Mesenteric fat pad (tissue), 1 donor: Measurements from ENCODE around the gene PKP3. TPM values are rescaled to one million over a fixed set of nuclear protein-coding genes. Genes with fewer than 3 reads are reported as not detected.
A peak's percentile ranks its signal among the peaks of the same experiment; 100 is the strongest.

Source experiments
- DNase-seq: peaks from one replicate; pipeline ENCODE4 v3.0.0-alpha.2; 2020; ENCODE audit warnings: low spot score
- total RNA-seq: library from RNA; stranded (reverse); fragmentation: NEBNext Ultra II Directional; extraction: Animal tissue kit (Norgen Biotek cat#: 25700); gene quantifications from one replicate; pipeline ENCODE4 v1.2.1, GENCODE V29; 2021
- donor health status: DM: yes; HTN: yes; CAD: no.

Gene PKP3
- total RNA-seq, 1 donor from 2014 or later: 1.2 TPM

DNA sequence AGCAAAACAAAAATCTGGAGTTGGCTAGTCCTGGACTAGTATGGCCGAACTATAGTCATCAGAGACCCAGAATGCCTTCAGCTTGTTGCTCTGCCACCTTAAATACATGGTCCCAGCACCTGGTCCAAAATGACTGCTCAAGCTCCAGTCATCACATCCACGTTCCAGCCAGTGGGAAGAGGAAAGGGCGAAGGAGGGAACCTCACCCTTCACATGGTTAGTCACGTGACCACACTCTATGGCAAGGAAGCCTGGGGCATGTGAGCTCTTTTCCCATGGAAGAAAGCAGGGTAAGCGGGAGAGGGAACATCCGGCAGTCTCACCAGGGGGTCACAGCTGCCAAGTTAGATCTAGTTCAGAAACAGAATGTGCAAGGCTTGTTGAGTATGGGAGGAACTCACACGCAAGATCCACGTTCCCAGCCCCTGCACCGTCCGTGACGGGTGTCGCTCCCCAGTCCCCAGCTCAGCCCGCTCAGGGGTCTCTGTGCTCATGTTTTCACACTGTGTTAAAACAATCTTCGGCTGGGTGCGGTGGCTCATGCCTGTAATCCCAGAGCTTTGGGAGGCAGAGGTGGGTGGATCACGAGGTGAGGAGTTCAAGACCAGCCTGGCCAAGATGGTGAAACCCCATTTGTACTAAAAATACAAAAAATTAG, 49.7 kb downstream of the PKP3 start:
- no peak for DNase-seq

DNA sequence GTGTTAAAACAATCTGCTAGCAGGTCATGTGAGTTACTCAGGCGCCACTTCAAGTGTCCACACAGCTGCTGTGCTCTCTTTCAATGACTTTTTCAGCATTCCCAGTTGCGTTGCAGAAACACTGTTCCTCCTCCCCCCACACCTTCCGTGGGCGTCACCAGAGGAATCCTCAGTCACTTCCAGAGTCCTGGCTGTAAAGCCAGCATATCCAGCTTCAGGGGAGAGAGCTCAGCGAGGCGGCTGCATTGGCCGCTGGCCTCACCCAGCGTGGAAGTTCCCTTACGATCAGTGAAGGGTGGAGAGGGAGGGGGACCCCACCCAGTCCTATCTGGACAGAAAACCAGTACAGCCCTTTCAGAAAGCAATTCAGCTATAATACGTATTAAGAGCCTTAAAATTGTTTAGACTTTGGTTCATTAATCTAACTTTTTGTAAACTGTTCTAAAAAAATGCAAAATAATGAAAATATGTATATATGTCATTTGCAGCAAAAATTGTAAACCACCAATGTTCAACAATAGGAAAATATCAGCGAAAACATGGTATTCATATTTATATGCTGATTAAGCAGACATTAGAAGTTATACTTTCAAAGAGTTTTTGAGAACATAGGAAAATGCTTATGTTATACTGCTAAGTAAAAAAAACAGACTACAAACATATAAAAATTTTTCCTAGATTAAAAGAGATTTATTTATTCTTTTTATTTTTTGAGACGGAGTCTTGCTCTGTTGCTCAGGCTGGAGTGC, 50.6 kb downstream of the PKP3 start:
- no peak for DNase-seq

DNA sequence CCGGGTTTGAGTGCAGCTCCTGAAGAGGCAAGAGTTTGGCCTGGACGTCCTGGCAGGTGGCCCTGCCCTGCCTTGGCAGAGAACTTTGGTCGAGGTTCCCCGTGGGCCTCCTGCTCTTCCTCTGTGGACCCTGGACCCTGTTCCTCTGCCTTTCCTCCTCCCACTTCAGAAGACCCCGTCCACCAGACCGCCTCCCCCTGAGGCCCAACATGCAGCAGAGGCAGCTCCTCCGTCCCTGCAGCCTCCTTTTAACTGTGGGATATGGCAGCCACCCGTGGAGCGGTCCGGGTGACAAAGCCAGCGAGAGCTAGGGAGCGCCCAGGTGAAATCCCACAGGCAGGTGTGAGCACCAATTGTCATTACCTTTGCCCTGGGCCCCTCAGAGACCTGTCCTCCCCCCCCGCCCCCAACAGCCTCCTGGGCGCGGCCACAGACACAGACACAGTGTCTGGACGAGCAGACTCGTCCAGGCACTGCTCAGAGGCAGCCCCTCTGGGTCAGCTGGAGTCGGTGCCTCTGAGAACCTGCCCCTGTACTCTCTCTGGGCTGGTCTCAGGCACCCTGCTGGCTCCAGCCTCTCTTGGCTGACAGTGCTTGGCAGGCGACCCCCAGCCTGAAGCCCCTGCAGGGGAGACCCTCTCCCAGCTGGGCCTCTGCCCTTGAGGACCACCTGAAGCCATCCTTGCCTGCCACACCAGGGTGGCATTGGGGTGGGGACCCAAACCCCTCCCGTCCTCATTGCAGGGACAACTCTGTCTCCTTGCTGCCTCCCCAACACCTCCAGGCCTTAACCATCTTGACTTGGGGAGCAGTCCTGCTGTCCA, 52.0 kb downstream of the PKP3 start:
- no peak for DNase-seq

DNA sequence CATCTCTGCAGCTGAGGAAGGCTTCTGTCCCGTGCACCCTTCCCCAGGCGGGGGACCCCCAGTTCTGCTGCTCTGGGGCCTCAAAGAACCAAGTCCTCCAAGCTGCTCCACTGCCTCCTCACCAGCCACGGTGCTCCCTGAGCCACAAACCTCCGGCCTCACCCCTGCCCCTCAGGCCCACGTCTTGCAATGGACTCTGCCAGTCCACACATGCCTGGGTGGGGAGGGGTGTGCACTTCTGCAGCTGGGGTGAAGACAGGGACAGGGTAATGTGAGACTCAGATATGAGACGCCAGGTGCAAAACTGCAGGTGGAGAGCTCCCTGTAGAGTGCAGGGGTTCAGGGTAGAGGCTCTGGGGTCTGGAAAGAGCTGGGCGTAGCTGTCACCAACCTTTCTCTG, 52.9 kb downstream of the PKP3 start:
- no peak for DNase-seq

DNA sequence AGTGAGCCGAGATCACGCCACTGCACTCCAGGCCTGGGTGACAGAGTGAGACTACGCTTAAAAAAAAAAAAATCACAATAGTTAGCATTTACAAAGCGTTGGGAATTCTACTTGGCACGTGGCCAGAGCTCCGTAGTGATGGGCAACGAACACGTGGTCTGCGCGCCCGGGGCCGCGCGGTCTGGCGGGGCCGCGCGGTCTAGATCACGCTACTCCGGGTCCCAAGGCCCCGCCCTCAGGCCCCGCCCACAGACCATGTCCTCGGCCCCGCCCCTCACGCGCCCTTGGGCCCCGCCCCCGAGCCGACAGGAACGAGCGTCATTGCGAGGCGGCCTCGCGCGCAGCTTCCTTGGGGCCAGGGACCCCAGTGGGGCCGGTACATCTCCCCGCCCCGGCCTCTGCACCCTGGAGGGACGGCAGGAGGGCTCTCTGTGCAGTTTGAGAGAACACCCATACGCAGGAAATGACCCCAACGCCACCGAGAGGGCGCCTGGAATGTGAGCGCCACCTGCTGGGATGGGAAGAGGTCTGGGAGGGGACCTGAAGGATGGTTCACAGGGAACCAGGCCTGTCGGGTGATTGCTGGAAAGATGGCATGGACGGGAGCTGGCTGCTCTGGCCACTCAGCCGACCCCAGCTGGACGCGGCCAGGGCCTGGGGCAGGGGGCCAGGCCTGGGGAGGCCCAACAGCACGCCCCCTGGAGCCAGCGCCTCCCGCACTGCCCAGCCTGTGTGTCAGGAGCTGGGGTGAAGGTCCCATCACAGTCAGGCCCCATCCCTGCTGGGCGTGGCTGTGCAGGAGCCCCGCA, 54.1 kb downstream of the PKP3 start:
- DNase-seq: peak; percentile 99

DNA sequence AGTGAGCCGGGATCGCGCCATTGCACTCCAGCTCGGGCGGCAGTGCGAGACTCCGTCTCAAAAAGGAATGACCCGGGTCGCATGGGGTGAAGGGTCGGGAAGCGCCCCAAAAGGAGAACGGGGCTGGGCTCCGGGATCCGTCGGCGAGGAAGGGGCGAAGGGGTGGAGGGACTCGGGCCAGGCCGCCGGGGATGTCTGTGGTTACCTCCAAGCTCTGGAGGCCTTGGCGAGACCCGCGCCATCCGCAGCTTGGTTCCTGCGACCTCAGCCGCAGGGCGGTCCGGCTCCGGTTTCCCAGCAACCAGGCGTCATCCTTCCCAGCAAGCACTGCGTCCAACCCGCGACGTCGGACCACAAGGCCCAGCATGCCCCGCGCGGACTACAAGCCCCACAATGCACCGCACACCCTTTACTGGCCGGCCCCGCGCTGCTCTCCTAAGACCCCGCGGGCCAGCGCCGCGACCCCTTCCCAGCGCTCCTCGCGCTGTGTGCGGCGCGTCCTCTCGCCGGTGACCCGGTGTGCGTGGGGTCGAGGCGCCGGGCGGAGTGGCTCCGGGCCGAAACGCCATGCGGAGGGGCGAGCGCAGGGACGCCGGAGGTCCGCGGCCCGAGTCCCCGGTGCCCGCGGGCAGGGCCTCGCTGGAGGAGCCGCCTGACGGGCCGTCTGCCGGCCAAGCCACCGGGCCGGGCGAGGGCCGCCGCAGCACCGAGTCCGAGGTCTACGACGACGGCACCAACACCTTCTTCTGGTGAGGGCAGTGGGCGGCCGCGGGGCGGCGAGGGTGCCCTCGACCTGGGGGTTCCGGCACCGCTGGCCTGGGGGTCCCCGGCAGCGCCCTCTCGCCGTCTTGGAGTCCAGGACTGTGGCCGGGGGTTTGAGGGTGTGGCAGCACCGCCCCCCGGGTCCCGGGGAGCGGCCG, 56.1 kb downstream of the PKP3 start, which contains the start of gene PTDSS2:
TSS of gene PTDSS2 (plus strand) at position 391 of the 920 bp plus-strand sequence. CDS start at position 568, 177 bp downstream.
- peak; percentile 99 for DNase-seq

DNA sequence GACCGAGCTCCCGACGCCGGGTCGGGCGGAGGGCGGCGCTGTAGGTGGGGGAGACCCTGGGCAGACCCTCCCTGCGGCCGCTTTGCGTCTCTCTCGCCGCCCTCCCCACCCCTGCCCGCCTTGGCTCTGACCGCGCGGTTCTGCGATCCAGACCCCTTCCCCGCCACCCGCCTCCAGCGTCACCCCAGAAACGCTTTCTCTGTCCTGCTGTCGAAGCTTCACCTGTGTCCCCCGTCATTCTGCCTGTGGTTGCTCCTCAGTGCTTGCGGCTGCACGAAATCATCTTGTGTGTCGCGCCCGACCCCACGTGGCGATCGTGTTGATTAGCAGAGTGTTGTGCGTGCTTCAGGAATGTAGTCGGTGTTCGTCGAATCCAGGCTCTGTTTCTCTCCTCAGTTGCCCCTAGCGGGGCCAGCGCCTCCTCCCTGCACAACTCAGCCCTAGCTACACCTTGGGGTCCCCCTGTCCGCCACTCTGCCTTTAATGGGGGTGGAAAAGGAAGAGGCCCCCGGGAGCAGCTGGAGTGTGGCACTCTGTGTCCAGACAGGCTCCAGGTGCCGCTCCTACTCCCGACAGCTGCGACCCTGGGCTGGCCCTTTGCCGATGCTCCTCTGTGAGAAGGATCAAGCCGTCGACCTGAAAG, 56.9 kb downstream of the PKP3 start:
- no peak for DNase-seq

DNA sequence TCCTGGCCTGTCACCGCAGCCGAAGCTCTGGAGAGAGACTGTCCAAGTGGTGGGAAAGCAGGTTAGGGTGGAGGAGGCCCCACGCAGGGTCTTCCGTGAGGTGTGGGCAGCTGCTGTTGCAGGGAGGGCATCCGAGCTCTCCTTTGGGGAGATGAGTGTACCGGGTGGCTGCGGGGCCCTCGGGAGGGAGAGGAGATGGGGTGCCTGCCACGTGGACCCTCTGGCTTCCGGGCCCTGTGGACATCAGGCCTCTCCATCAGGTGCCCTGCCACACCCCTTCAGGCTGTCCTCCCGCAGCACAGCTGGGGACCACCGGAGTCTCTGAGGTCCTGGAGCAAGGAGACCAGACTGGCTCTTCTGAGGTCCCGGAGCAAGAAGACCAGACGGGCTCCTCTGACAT, 57.7 kb downstream of the PKP3 start:
- DNase-seq: no peak

DNA sequence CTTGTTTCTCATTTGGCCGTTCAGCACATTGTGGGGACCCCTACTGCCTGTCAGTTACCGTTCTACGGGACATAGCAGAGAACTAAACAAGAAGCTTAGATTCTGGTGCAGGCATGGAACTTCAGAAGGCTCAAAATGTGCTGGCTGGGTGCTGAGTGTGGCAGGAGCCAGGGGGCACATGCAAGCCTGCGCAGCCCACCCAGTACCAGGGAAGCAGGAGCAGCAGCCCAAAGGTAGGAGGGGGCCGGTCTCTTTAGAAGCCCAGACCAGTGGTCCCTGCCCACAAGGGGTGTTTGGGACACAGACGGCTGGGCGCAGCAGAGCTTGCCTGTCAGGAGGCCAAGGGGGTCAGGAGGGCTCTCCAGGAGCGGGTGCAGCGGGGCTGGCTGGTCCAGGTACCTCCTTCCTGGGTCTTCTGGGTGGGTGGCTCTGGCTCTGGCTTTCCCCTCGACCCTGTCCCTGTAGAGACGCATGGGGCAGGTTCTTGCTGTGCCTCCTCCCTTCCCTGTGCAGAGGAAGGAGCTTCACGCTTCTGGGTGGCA, 58.3 kb downstream of the PKP3 start:
- DNase-seq: no peak

DNA sequence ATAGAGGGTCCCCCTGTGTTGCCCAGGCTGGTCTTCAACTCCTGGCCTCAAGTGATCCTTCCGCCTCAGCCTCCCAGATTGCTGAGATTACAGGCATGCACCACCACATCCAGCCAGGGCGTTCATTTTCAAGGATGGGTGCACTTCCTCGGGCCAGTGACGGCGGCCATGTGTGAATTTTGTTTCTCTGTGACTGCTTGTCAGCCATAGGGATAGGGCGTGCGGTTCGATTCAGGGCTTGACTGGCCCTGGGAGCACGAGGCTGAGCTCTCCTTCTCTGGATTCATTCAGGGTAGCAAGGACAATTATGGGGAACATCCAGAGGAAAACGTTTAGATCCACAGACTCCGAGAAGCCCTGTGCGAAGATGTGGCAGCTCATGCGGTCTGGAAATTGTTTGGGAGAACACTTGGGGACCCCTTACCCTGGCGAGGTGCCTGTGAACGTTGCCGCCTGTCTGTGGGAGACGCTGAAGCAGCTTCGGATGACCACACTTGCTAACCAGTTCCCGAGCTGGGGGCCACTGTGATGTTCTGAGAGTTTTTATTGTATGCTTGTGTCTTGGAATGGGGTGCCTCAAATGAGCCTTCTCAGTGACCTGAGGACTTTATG, 59.0 kb downstream of the PKP3 start:
- no peak for DNase-seq

DNA sequence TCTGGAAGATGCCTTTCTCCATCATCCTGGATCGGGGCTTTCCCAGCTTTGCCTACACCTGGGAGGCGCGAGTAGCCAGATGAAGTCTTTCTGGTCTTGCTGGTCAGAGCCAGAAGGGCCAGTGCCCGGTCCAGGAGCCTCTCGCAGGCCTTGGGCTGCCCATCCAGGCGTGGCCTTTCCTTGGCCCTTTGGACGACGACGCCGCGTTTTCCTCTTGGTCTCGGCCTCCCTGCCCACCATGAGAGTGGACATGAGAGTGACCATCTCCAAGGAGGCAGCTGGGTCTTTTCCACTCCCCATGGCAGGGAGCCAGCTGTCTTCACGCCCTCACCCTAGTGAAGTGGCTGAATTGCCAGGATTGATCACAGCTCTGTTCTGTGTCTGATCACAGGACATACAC, 59.6 kb downstream of the PKP3 start:
- DNase-seq: no peak

DNA sequence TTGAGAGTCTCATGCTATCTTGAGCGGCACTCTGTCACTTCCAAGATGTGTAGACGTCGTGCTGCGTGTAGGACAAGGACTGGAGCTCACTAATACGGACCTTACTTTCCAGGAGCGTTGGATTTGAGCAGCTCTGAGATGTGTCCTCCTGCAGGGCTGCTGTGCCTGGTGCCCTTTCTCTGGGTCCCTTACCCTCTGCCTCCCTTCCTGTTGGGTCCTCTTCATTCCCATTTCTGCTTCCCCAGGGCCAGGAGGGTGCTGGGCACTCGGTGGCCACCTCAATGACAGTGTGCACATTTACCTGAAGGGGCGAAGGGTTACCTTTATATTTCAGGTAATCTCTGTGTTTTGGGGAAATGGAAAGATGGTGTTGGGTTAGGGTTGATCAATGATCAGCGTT, 60.0 kb downstream of the PKP3 start:
- DNase-seq: no peak

Other genes starting within 250 kb of the PKP3 start
- gene SCGB1C1, start 201.1 kb upstream of the PKP3 start, total RNA-seq: not detected
- gene BET1L, start 186.8 kb upstream of the PKP3 start, total RNA-seq: 53.4 TPM
- gene RIC8A, start 186.5 kb upstream of the PKP3 start, total RNA-seq: 107 TPM
- gene SIRT3, start 157.9 kb upstream of the PKP3 start, total RNA-seq: 14.1 TPM
- 100 TPM for gene PSMD13, start 157.2 kb upstream of the PKP3 start, total RNA-seq
- gene NLRP6, start 115.8 kb upstream of the PKP3 start, total RNA-seq: 1.8 TPM
- gene PGGHG, start 105.1 kb upstream of the PKP3 start, total RNA-seq: 25.2 TPM
- not detected for gene IFITM5, start 94.7 kb upstream of the PKP3 start, total RNA-seq
- 657 TPM for gene IFITM2, start 86.4 kb upstream of the PKP3 start, total RNA-seq
- gene IFITM1, start 80.2 kb upstream of the PKP3 start, total RNA-seq: 232 TPM
- gene IFITM3, start 73.3 kb upstream of the PKP3 start, total RNA-seq: 964 TPM
- gene B4GALNT4, start 24.7 kb upstream of the PKP3 start, total RNA-seq: not detected
- gene SIGIRR, start 20.8 kb downstream of the PKP3 start, total RNA-seq: 25.3 TPM
- 1.2 TPM for gene ANO9, start 47.8 kb downstream of the PKP3 start, total RNA-seq
- 26.9 TPM for gene PTDSS2, start 56.1 kb downstream of the PKP3 start, total RNA-seq
- 231 TPM for gene RNH1, start 113.0 kb downstream of the PKP3 start, total RNA-seq
- gene HRAS, start 141.4 kb downstream of the PKP3 start, total RNA-seq: 65.2 TPM
- gene LRRC56, start 143.3 kb downstream of the PKP3 start, total RNA-seq: 0.71 TPM
- gene LMNTD2, start 166.5 kb downstream of the PKP3 start, total RNA-seq: 0.87 TPM
- 2.0 TPM for gene RASSF7, start 166.8 kb downstream of the PKP3 start, total RNA-seq
- 29.3 TPM for gene PHRF1, start 182.3 kb downstream of the PKP3 start, total RNA-seq
- gene IRF7, start 221.7 kb downstream of the PKP3 start, total RNA-seq: 29.1 TPM
- 1.1 TPM for gene CDHR5, start 230.7 kb downstream of the PKP3 start, total RNA-seq
- not detected for gene SCT, start 233.0 kb downstream of the PKP3 start, total RNA-seq
- gene DRD4, start 243.1 kb downstream of the PKP3 start, total RNA-seq: 0.71 TPM